HG02759 (cell line): ENCODE measurements around the gene MLLT6.
A peak's percentile ranks its signal among the peaks of the same experiment; 100 is the strongest.
"Not testable (repeated sequence)": the region's sequence is repeated elsewhere in the genome, so short reads cannot be mapped to it uniquely, and the experiment has no call there.

Source experiments
- ATAC-seq: cut with Tn5 transposase; IDR thresholded peaks from one replicate; pipeline ENCODE4 v1.9.1; 2021; ENCODE audit warnings: mild to moderate bottlenecking, moderate library complexity; ENCODE audit not compliant: unreplicated experiment

MLLT6 gene

DNA sequence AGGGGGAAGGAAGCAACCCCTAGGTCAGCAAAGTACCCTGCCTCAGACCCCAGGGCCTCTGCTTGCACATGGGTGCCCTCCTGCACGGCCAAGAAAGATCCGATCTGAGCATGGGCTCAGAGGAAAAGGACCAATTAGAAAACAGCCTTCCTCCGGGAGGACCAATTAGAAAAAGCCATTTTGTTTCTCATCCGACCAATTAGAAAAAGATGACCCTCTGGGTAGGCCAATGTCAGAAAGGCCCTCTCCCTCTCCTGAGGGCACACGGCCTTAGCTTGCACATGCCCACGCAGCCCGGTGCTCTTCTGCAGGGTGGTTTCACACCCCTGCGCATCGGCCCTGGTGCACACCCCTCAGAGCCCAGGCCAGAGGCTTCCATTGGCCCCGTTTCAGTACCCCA, 20.0 kb downstream of the MLLT6 start:
- no peak for ATAC-seq

GRCh38 chr17:38726145-38726544, 21.1 kb downstream of the MLLT6 start:
- not testable (repeated sequence) for ATAC-seq

- no peak for ATAC-seq
Measured at GRCh38 chr17:38727736-38728135, 22.7 kb downstream of the MLLT6 start.

DNA sequence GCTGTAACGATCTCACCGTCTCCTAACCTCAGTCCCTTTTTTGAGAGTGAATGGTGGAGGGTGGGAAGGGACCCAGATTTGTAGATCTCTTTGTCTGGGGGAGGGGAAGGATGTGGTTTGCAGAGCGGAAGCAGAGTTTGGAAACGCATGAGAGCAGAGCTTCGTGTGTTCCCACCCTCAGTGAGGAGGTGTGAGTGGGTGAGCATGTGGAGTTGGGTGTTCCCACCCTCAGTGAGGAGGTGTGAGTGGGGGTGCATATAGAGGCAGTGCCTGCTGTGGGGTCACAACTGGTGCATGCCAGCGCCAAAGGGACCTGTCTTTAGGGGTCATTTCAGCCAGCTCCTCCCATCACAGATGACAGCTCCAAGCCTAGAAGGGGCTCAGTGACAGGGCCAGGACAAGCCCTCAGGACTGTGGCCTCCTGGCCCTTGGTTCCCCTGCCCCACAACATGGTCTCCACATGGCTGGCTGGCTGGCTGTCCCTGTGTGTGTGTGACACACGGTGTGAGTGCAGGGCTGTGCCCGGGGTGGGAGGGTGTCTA, 23.3 kb downstream of the MLLT6 start:
- ATAC-seq, result no peak

DNA sequence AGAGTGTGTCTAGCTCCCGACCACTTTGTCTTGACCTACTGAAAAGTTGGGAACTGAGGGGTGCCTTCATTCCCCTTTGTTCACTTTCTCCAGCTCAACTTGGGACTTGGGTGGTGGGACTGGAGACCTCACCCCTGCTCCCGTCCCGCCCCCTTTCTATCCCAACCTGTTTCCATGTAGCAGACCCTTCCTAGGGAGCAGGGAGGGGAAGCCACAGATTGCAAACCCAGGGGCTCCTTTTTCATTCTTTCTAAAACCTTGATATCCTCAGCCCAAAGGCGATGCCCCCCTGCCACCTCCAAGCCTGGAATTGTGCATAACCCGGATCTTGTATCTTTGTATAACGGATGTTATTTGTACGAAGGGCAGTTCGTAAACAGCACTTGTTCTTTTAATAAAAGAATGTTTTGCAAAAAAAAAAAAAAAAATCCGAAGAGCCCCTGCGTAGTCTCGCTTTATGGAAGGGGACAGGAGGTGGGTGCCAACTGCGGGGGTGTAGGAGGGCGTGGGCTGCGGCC, 24.4 kb downstream of the MLLT6 start:
- ATAC-seq, result no peak

DNA sequence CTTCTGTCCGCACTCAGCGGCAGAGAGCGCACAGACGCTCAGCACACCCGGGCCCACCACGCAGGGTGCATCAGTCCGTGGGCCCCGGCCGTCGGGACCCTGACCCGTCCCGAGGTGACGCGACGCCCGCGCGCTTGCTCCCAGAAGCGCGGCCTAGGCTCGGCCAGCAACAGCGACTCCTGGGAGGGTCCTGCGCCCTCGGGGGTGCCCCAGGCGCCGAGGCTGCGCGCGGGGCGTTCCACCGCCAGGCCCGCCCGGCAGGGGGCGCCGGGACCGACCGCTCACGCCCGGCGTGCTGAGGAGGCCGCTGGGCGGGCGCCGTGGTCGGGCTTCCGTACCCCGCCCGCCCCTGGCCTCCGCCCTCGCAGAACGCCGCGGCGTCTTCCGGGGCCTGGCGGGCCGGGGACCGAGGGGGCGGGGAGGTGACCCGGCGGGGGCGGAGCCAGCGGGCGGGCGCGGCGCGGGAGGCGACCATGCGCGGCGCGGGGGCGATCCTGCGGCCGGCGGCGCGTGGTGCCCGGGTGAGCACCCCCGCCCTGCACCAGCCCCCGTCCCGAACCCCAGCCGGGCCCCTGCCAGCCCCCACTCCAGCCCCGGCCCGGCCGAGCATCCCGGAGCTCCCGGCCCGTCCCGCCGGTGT, 24.9 kb downstream of the MLLT6 start, which contains the start of gene CISD3:
TSS of gene CISD3 (plus strand) at position 456 of the 640 bp plus-strand sequence. CDS start at position 474, 18 bp downstream.
- peak; percentile 86 for ATAC-seq

DNA sequence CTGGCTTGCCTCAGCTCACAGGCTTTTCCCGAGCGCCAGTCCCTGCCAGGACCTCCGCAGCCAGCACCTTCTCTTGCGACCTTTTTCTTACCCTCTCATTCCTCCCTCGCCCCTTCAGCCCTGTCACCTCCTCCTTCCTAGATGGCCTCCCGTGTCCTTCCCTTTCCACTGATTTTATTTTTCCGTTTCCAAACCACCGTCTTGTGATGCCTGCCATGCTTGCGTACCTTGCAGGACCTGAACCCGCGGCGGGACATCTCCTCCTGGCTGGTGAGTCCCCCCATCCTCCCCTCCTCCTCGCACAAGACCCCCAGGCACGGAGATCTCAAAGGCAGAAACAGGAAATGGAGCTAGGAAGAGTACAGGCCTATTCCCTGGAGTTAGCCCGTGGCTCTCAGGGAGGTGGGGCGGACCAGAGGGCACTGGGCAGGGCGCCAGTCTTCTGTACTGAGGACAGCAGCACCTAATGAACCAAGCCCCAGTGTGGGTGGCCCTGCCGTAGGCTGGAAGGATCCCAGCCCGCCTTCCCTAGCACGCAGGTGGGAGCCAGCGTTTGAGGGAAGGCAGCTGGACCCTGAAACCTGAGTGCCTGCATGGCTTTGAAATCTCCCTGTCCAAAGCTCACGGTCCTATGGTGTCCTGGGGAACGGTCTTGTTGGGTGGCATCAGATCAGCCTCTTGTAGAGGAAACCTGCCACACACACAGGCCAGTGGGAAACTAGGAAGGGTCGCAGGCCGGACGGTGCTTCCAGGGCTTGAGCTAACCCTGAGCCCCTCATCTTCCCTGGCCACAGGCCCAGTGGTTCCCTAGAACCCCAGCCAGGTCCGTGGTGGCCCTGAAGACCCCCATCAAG, 25.7 kb downstream of the MLLT6 start:
- ATAC-seq, result no peak

DNA sequence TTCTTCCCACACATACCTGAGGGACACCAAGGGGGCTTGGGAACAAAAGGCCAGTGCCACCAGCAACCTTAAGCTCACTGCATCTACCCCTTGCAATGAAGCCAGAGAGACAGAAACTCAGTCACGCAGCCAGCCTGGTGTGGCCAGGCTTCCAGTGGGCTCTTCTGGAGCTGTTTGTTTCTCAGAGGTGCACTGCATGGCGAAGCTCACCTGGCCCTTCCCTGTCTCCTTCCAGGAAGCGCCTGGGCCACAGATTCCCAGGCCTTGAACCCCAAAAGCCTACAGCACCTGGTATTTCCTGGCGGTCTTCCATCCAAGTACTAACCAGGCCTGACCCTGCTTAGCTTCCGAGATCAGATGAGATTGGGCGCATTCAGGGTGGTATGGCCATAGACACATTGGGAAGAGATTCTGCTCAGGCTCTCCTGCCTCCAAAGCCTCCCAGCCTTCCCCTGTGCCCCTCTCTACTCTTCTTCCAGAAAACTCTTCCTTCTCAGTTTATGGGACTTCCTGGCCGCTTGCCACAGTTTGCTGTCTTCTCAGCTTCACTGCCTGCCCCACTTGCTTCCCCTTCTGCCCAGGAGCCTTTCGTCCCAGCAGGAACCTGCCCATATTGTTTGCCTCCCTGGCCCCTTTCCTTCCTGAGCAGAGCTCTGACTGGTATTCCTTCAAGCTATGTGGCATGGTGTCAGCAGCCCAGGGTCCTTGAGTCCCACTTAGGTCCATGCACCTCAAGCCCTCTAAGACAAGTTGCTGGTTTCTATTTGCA, 26.6 kb downstream of the MLLT6 start:
- no peak for ATAC-seq

DNA sequence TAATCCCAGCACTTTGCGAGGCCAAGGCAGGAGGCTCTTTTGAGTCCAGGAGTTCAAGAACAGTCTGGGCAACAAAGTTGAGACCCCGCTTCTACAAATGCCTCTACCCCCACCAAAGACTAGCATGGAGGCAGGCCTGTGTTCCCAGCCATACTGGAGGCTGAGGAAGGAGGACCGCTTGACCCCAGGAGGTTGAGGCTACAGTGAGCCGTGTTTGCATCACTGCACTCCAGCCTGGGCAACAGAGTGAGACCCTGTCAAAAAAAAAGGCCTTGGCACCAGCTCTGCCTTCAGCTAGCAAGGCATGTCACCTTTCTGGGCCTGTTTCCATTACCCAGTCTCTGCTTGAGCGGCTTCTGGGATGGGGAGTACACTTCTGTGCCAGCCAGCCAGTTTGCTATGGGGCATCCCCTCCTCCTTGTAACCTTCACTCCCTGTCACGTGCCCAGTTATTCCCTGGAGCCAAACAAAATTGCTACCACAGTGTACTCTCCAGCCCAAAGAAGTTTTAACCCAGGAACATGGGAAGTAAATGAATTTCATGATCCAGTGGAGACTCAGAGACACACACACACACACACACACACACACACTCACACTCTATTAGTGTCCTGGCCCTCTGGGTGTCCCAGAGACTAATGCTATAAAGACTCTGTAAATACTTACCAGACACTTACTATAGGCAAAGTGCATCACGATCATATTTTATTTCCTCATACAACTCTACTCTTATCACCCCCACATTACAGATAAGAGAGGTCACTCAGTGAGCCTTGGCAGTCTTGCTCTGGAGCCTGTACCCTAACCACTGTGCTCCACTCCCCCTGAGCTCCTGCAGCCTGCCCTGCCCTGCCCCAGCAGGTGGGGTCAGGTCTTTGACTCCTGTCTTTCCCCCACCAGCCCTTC, 27.6 kb downstream of the MLLT6 start:
- no peak for ATAC-seq

- no peak for ATAC-seq
Measured at GRCh38 chr17:38733282-38733981, 28.4 kb downstream of the MLLT6 start.

GRCh38 chr17:38733982-38734973, 29.2 kb downstream of the MLLT6 start:
- no peak for ATAC-seq

DNA sequence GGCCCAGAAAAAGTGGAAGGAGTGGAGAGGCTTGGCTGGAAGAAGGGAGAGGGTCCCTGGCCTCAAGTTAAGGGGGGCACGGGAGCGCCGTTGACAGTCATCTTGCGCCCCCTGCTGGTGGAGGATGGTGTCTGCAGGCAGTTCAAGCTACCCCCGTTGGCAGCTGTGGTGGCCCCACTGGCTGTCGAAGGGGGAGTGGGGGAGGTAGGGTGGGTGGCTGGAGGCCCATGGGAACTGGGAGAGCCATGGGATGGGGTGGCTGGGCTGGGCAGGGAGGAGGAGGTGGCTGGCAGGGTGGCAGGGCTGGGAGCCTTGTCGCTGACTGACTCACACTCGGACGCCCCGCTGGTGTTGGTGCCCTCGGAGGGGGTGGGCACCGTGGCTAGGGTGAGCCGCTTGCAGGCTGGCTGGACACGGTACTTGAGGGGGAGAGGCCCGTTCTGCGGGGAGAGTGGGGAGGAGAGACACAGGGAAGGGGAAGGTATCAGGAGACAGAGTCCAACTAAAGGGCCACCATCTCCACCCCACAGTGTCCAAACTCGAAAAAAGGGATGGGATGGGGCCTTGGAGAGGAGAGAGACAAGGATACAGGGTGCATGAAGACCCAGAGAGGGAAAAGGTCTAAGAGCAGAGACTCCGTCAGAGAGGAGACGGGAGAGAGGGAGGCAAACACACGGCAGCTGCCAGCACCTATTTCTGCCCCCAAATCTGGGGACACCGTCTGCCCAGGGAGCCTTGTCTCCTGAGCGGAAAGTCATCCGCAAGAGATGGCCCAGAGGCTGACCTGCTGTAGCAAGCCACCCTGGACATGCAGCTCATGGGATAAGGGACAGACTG, 30.3 kb downstream of the MLLT6 start:
- ATAC-seq, result no peak

DNA sequence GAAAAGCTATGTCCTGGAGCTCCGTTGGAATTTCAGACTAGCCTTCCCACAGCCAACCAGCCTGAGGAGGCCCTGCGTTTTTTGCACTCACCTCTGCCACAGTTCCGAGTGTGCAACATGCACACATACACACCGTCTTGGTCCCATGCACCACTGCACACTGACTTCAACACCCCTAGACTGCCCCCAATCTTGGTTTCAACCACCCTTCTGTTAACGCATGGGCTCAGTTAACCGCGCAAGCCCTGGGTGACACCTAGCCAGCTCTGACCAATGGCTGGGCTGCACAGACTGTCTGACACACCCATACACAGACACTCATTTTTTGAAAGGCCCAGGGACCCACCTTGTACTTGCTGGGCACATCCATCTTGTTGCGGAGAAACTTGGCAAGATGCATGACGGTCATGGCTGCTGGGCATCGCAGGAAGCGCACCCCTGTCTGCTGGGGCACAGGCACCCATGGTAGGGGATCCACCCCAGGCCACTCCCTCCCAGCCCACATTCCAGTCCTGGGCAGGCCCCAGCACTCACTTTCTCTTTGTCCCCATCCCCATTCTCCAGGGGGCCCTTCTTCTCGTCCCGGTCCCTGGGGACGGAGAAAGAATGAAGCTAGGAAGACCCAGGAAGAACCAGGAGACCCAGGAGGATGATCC, 33.1 kb downstream of the MLLT6 start:
- no peak for ATAC-seq

DNA sequence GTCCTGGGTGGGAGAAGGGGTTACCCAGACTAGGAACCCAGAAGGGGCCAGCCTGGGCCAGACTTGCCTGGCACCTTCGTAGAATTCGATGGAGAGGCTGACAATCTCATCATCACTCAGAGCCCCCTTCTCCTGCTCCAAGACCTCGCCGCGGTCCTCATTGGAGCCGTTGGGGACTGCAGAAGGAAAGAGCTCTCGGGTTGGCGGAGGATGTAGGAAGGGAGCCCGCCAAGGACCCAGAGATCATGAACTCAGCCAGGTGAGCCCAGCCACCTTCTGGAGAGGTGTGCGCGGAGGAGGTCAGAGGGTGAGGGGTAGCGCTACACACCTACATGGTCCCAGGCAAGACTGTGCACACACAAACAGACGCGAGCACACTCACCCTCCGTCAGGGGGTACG, 33.6 kb downstream of the MLLT6 start:
- ATAC-seq, result no peak

- no peak for ATAC-seq
Measured at GRCh38 chr17:38739305-38739704, 34.2 kb downstream of the MLLT6 start.

- ATAC-seq, result no peak
Measured at GRCh38 chr17:38740044-38740443, 35.0 kb downstream of the MLLT6 start.

DNA sequence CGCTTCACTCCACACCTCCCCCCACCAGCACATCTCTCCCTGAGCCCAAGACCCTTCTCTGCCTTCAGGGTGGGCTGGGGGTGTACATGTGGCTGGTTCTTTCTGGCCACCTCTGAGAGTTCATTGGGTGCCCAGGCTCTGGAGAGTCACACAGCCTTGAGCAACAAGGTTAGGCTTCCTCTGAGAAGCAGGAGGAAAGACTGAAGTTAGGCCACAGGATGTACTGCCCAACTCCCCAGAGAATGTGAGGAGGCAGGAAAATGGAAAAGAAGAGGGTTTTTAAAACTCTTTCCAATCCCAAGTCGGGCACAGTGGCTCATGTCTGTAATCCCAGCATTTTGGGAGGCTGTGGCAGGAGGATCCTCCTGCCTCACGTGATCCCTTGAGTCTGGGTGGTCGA, 35.7 kb downstream of the MLLT6 start:
- ATAC-seq, result no peak
